Cerebellar cortex (tissue), 1 donor: ENCODE measurements around the gene CAMTA2.
"Not testable (repeated sequence)": the region's sequence is repeated elsewhere in the genome, so short reads cannot be mapped to it uniquely, and the experiment has no call there.

Experiments used
- DNase-seq: peaks from one replicate; pipeline ENCODE4 v3.0.0-alpha.2; 2015; ENCODE audit warnings: low spot score

Gene CAMTA2

GRCh38 chr17:4928881-4929280 is 58.6 kb downstream of the CAMTA2 start:
- DNase-seq: no peak

- DNase-seq: not testable (repeated sequence)
Observed at GRCh38 chr17:4926577-4927335, 60.7 kb downstream of the CAMTA2 start.

- no peak for DNase-seq
Observed at GRCh38 chr17:4921320-4921719, 66.2 kb downstream of the CAMTA2 start.

GRCh38 chr17:4920351-4921048 is 67.0 kb downstream of the CAMTA2 start:
- no peak for DNase-seq

- DNase-seq: no peak
Observed at GRCh38 chr17:4919511-4920047, 67.9 kb downstream of the CAMTA2 start.
